ENCODE results near the gene GRM3.
A peak's percentile ranks its signal among the peaks of the same experiment; 100 is the strongest.

GRM3 gene

GRCh38 chr7:86773309-86773708 lies 129.6 kb downstream of the GRM3 start:
- H3K4me3 ChIP-seq (ENCODE audit: low read length): no peak overlapping the region
- DNase-seq (ENCODE audit: low read depth, low spot score): no peak

GRCh38 chr7:86775203-86775602 lies 131.5 kb downstream of the GRM3 start:
- no peak for DNase-seq (ENCODE audit: low read depth, low spot score)

DNA sequence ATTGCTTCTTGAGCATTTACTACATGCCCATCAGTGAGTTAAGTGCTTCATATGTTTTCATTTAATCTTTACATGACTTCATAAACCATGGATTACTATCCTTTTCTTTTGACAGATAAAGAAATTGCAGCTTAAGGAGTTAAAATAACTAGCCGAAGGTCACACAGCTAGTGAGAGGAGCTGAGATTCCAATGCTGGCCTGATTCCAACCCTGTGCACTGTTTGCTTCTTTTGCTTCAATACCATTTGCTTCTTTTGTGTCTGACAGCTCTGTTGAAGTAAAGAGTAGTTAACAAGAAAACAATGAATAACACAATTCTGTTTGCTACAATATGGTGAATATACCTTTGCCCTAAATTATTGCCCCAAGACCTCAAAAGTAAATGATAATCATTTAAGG lies 132.4 kb downstream of the GRM3 start:
- H3K4me3 ChIP-seq (ENCODE audit: low read length): no peak overlapping the region
- DNase-seq (ENCODE audit: low read depth, low spot score): no peak

More at GRCh38 chr7:86775203-86775602, 131.5 kb downstream of the GRM3 start:
- no peak overlapping the region for H3K4me3 ChIP-seq (ENCODE audit: low read length)

GRCh38 chr7:86778271-86778670 lies 134.6 kb downstream of the GRM3 start:
- DNase-seq (ENCODE audit: low read depth, low spot score): no peak
- H3K4me3 ChIP-seq (ENCODE audit: low read length): no peak overlapping the region

DNA sequence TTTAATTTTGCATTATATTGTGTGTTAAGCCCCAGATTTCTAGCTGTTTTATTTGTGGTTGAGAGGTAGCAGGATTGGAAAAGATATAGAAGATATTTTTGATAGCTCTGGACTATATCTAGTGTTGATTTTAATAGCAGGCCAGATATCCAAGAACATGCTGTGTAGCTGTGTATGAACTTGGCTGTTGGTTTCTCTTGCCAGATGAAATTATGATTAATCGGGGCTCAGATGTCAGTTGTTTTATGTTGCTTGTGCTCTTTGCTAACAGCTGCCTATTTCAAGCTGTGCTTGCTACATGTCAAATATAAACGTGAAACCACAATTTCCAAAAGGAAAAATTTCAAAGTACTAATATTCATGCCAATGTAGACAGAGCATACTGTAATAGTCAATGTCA lies 141.1 kb downstream of the GRM3 start:
- no peak for DNase-seq (ENCODE audit: low read depth, low spot score)
- H3K4me3 ChIP-seq (ENCODE audit: low read length): no peak overlapping the region

DNA sequence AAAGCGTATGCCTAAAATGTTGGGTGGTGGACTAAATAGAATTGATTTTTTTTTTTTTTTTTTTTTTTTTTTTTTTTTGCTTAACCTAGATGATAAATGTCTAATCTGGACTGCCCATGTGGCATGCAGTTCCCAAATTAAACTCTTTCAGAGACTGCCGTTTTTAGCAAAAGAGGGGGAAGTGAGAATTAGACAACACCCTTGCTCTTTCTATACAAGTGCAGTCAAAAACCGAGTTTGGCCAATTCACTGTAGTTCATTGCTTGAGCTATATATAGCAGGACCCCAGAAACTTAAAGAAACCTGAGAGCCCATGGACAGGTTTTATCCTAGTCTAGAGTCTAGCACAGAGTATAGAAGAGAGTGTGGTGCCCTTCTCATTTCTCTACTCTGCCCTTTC lies 141.9 kb downstream of the GRM3 start:
- H3K4me3 ChIP-seq (ENCODE audit: low read length): no peak overlapping the region
- DNase-seq (ENCODE audit: low read depth, low spot score): no peak

DNA sequence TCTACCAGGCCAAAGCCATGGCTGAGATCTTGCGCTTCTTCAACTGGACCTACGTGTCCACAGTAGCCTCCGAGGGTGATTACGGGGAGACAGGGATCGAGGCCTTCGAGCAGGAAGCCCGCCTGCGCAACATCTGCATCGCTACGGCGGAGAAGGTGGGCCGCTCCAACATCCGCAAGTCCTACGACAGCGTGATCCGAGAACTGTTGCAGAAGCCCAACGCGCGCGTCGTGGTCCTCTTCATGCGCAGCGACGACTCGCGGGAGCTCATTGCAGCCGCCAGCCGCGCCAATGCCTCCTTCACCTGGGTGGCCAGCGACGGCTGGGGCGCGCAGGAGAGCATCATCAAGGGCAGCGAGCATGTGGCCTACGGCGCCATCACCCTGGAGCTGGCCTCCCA lies 142.7 kb downstream of the GRM3 start:
- no peak overlapping the region for H3K4me3 ChIP-seq (ENCODE audit: low read length)
- DNase-seq (ENCODE audit: low read depth, low spot score): no peak

- no peak overlapping the region for H3K4me3 ChIP-seq (ENCODE audit: low read length)
- DNase-seq (ENCODE audit: low read depth, low spot score): no peak
These were observed 145.2 kb downstream of the GRM3 start for GRCh38 chr7:86788948-86789347.

- DNase-seq (ENCODE audit: low read depth, low spot score): no peak
- H3K4me3 ChIP-seq (ENCODE audit: low read length): no peak overlapping the region
These were observed 146.7 kb downstream of the GRM3 start for GRCh38 chr7:86790383-86790782.

GRCh38 chr7:86792260-86792659 lies 148.6 kb downstream of the GRM3 start:
- no peak overlapping the region for H3K4me3 ChIP-seq (ENCODE audit: low read length)
- DNase-seq (ENCODE audit: low read depth, low spot score): no peak

GRCh38 chr7:86793136-86793535 lies 149.4 kb downstream of the GRM3 start:
- no peak overlapping the region for H3K4me3 ChIP-seq (ENCODE audit: low read length)
- no peak for DNase-seq (ENCODE audit: low read depth, low spot score)

DNA sequence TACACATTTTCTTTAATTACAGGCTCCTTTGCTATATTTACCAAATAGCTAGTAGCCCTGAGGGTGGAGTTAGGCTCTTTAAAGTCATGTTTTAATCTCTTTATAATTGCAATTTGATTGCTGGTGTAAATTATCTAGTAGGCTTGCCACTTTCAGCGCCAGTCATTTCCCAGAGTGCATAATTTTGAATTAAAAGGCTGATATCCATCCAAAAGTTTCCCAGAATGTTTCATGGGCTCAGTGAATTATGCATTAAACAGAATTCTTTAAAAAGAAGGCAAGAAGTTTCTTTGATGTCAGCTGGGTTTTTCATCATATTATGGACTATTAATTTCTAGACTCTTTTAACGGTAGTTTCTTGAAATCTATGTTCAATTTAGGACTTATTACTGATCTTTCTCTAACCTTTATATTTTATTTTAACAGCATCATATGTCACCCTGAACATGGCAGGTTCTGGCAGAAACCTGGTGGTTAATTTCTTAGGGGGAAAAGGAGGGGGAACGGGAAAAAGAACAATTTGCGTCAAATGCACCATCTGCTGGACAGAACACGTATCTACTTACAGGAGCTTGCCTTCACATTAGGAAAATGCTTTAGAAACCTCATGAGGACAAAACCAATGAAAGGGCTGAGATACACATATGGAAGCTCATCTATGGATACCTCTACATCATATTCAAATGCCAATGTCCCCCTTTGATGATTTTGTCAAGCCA lies 171.1 kb downstream of the GRM3 start:
- peak; percentile 23 for DNase-seq (ENCODE audit: low read depth, low spot score)

DNA sequence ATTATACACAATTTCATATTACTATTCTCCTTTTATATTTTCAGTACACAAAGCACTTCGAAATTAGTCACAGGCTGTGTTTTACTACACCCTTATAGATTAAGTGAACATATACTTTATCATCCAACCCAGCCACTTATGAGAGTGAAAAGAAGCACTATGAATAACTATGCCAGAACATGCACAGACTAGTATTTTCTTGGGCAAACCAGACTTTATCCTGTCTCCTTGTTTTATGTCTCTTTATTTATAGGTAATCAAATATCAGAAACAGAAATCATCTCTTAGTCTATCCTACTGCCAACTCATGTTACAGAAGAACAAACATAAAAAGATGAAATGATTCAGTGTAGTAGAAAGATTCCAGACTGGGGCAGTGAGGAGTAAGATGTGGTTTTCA lies 171.8 kb downstream of the GRM3 start:
- no peak for DNase-seq (ENCODE audit: low read depth, low spot score)
- H3K4me3 ChIP-seq (ENCODE audit: low read length): no peak overlapping the region

More for the DNA sequence above, 171.1 kb downstream of the GRM3 start:
- no peak overlapping the region for H3K4me3 ChIP-seq (ENCODE audit: low read length)

DNA sequence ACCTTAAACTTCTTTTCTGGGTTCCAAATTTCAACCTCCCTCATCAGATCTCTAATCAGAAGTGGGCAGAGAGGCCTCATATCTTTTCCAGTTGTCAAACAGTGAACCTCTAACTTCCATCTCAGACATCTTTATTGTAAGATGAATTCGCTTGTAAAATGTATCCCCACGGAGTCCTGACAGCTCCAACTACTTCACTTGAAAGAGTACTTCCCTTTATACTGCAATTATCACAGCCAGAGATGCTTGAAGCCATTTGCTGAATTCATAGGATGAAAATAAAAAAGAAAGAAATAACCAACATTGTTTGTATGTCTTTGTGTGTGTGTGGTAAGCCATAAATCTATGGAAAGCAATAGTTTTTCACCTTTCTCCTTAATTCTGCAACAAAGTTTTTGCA lies 175.2 kb downstream of the GRM3 start:
- no peak overlapping the region for H3K4me3 ChIP-seq (ENCODE audit: low read length)
- no peak for DNase-seq (ENCODE audit: low read depth, low spot score)

- no peak overlapping the region for H3K4me3 ChIP-seq (ENCODE audit: low read length)
- no peak for DNase-seq (ENCODE audit: low read depth, low spot score)
These were observed 180.1 kb downstream of the GRM3 start for GRCh38 chr7:86823769-86824168.

- H3K4me3 ChIP-seq (ENCODE audit: low read length): no peak overlapping the region
- DNase-seq (ENCODE audit: low read depth, low spot score): no peak
These were observed 181.6 kb downstream of the GRM3 start for GRCh38 chr7:86825264-86825663.

- H3K4me3 ChIP-seq (ENCODE audit: low read length): no peak overlapping the region
- no peak for DNase-seq (ENCODE audit: low read depth, low spot score)
These were observed 183.2 kb downstream of the GRM3 start for GRCh38 chr7:86826948-86827347.

GRCh38 chr7:86833360-86833759 lies 189.7 kb downstream of the GRM3 start:
- H3K4me3 ChIP-seq (ENCODE audit: low read length): no peak overlapping the region
- DNase-seq (ENCODE audit: low read depth, low spot score): no peak

GRCh38 chr7:86837235-86837634 lies 193.5 kb downstream of the GRM3 start:
- no peak overlapping the region for H3K4me3 ChIP-seq (ENCODE audit: low read length)
- DNase-seq (ENCODE audit: low read depth, low spot score): no peak

GRCh38 chr7:86844608-86845007 lies 200.9 kb downstream of the GRM3 start:
- DNase-seq (ENCODE audit: low read depth, low spot score): no peak
- H3K4me3 ChIP-seq (ENCODE audit: low read length): no peak overlapping the region

- no peak for DNase-seq (ENCODE audit: low read depth, low spot score)
- H3K4me3 ChIP-seq (ENCODE audit: low read length): no peak overlapping the region
These were observed 202.9 kb downstream of the GRM3 start for GRCh38 chr7:86846494-86847190.

Measured in Jurkat, Clone E6-1 (cell line).